Measurements from ENCODE around the gene PDIA3.

DNA sequence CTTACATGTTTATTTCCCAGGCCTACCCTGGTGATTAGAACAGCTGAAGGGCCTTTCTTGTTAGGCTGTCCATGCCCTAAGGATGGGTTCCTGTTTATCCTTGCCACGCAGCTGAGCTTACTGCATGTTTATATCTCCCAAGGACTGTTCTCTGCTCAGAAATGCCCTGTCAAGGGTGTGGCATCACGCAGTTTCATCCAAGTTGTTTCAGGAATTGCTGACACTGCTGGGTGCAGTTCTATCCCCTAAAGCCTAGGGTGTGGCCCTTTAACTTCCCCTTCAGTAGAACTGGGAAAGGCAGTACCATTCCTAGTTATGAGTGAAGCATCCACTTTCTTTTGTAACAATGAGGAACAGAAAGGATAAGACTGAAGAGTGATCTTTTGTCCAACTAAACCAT lies 25.6 kb downstream of the PDIA3 start:
- TF ChIP-seq CTCF (conservative IDR thresholded peaks at IDR 0.05; ENCODE audit: low read length) (no peak), EZH2phosphoT487 (IDR thresholded peaks at IDR 0.05; ENCODE audit: borderline replicate concordance, low read depth, low read length) (no peak)

Data from OCI-LY7 (cell line).